Measurements from ENCODE around the gene MTM1. TPM values are rescaled to one million over a fixed set of nuclear protein-coding genes. Genes with fewer than 3 reads are reported as not detected.

MTM1 gene
- polyA plus RNA-seq, 2 of the 4 experiments (the other 2 are of a cell fraction) = 8.5 to 9.0 TPM

DNA sequence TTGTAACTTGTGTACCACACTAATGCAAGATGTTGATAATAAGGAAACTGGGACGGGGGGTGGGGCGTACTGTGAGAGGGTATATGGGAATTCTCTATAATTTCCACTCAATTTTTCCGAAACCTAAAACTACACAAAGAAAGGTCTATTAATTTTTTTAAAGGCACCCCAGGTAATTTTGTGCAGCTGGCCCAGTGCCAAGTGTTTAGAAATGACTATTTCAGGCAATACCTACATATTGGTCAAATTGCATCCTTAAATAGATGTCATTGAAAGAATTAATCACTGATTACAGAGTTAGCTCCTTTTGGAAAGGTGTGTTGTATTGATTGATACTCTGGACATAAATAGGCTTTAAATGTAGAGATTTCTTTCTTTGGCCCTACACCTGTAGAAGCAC is 114.7 kb downstream of the MTM1 start:
- DNase-seq (ENCODE audit: low read depth in 1 of 2, low spot score in 1 of 2) (no peak), ATAC-seq (no peak; a peak in 1 of 6 replicates), FAIRE-seq (no peak)
- no peak for TF ChIP-seq MAFK (IDR thresholded peaks at IDR 0.05; ENCODE audit: partially characterized antibody)
- TF ChIP-seq EHMT2 (IDR thresholded peaks at IDR 0.05; ENCODE audit: low read depth) = no peak
- TF ChIP-seq, protein P1, sequence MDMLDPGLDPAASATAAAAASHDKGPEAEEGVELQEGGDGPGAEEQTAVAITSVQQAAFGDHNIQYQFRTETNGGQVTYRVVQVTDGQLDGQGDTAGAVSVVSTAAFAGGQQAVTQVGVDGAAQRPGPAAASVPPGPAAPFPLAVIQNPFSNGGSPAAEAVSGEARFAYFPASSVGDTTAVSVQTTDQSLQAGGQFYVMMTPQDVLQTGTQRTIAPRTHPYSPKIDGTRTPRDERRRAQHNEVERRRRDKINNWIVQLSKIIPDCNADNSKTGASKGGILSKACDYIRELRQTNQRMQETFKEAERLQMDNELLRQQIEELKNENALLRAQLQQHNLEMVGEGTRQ (IDR thresholded peaks at IDR 0.05) = no peak
- TF ChIP-seq, protein P2, sequence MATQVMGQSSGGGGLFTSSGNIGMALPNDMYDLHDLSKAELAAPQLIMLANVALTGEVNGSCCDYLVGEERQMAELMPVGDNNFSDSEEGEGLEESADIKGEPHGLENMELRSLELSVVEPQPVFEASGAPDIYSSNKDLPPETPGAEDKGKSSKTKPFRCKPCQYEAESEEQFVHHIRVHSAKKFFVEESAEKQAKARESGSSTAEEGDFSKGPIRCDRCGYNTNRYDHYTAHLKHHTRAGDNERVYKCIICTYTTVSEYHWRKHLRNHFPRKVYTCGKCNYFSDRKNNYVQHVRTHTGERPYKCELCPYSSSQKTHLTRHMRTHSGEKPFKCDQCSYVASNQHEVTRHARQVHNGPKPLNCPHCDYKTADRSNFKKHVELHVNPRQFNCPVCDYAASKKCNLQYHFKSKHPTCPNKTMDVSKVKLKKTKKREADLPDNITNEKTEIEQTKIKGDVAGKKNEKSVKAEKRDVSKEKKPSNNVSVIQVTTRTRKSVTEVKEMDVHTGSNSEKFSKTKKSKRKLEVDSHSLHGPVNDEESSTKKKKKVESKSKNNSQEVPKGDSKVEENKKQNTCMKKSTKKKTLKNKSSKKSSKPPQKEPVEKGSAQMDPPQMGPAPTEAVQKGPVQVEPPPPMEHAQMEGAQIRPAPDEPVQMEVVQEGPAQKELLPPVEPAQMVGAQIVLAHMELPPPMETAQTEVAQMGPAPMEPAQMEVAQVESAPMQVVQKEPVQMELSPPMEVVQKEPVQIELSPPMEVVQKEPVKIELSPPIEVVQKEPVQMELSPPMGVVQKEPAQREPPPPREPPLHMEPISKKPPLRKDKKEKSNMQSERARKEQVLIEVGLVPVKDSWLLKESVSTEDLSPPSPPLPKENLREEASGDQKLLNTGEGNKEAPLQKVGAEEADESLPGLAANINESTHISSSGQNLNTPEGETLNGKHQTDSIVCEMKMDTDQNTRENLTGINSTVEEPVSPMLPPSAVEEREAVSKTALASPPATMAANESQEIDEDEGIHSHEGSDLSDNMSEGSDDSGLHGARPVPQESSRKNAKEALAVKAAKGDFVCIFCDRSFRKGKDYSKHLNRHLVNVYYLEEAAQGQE (IDR thresholded peaks at IDR 0.05) = no peak
- TF ChIP-seq, protein P3, sequence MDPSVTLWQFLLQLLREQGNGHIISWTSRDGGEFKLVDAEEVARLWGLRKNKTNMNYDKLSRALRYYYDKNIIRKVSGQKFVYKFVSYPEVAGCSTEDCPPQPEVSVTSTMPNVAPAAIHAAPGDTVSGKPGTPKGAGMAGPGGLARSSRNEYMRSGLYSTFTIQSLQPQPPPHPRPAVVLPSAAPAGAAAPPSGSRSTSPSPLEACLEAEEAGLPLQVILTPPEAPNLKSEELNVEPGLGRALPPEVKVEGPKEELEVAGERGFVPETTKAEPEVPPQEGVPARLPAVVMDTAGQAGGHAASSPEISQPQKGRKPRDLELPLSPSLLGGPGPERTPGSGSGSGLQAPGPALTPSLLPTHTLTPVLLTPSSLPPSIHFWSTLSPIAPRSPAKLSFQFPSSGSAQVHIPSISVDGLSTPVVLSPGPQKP (IDR thresholded peaks at IDR 0.05; ENCODE audit: low read depth, low read length) = no peak
- TF ChIP-seq NR3C1 (IDR thresholded peaks at IDR 0.05) = no peak
- TF ChIP-seq, protein P4, sequence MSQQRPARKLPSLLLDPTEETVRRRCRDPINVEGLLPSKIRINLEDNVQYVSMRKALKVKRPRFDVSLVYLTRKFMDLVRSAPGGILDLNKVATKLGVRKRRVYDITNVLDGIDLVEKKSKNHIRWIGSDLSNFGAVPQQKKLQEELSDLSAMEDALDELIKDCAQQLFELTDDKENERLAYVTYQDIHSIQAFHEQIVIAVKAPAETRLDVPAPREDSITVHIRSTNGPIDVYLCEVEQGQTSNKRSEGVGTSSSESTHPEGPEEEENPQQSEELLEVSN (IDR thresholded peaks at IDR 0.05; ENCODE audit: borderline replicate concordance, low read depth) = no peak
- TF ChIP-seq, protein P5, sequence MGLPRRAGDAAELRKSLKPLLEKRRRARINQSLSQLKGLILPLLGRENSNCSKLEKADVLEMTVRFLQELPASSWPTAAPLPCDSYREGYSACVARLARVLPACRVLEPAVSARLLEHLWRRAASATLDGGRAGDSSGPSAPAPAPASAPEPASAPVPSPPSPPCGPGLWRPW (IDR thresholded peaks at IDR 0.05) = no peak
- TF ChIP-seq, protein P6, sequence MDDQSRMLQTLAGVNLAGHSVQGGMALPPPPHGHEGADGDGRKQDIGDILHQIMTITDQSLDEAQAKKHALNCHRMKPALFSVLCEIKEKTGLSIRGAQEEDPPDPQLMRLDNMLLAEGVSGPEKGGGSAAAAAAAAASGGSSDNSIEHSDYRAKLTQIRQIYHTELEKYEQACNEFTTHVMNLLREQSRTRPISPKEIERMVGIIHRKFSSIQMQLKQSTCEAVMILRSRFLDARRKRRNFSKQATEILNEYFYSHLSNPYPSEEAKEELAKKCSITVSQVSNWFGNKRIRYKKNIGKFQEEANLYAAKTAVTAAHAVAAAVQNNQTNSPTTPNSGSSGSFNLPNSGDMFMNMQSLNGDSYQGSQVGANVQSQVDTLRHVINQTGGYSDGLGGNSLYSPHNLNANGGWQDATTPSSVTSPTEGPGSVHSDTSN (IDR thresholded peaks at IDR 0.05) = no peak
- WGBS (ENCODE audit: missing lambda C conversion rate) = 75% methylated on average over 3 of the region's 3 CpGs
- Histone ChIP-seq H3K4me3 (no peak overlapping the region), H3K4me1 (no peaks in the 10 kb centered on the region), H3K4me2 (no peak overlapping the region), H3K9me3 (no peaks in the 10 kb centered on the region), H3K27ac (no peak overlapping the region)
- CTCF ChIA-PET = interaction anchor here (0.9 to 3.1 kb wide), 21 partner anchors 9 to 733 kb away, joined by 3 to 32 read pairs (median 4); no protein-coding TSS in a partner anchor
- POLR2A ChIA-PET = interaction anchor here (1.1 kb wide), 1 partner anchor 10 kb away, joined by 5 read pairs; the partner anchor contains the start of gene MTMR1

DNA sequence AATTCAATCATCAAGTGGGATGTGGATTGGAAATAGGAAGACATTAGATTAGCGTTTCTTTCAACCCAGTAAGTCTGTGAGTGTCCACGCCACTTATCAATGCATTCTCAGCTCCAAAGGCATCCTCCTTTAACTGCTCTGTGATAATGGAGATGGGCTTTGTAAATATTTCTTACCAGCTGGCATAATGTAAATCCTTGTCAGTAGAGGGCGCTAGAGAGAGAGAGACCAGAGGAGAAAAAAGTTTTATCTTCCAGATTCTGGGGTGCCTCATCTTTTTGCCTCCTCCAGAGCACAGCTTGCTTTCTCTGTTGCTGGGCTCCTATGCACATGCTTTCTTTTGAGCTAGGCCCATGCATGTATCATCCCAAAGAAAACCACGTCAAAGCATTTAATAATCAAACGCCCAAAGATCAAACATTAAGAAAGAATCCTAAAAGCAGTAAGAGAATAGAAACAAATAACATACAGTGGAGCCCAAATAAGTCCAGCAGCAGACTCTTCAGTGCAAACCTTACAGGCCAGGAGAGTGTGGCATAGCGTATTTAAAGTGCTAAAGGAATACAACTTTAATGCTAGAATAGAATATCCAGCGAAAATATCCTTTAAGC is 115.2 kb downstream of the MTM1 start:
- H3K4me1 ChIP-seq = peaks cover 1% of the 10 kb centered on the region; the same call in 2 of the 3 replicates
- ChIA-PET CTCF (interaction anchor here (0.6 to 3.1 kb wide), 25 partner anchors 9 to 733 kb away, joined by 3 to 32 read pairs (median 4); no protein-coding TSS in a partner anchor), POLR2A (interaction anchor here (1.1 kb wide), 1 partner anchor 10 kb away, joined by 5 read pairs; the partner anchor contains the start of gene MTMR1)
- FAIRE-seq = peak; percentile 90
- ATAC-seq = peak; percentile 51 to 76; a peak in 4 of 6 replicates
- DNase-seq (ENCODE audit: low read depth in 1 of 2, low spot score in 1 of 2) = peak; percentile 35 to 50
- no peak overlapping the region for H3K4me2 ChIP-seq
- H3K27ac ChIP-seq = no peak overlapping the region
- TF ChIP-seq RAD21 (conservative IDR thresholded peaks at IDR 0.05 in 1 of 2, IDR thresholded peaks at IDR 0.05 in 1 of 2) (peak; percentile 27 to 44; a peak in 3 of 5 replicates), SMC3 (IDR thresholded peaks at IDR 0.05) (peak; percentile 32; the same call in 2 of the 3 replicates)
- TF ChIP-seq, protein P7, sequence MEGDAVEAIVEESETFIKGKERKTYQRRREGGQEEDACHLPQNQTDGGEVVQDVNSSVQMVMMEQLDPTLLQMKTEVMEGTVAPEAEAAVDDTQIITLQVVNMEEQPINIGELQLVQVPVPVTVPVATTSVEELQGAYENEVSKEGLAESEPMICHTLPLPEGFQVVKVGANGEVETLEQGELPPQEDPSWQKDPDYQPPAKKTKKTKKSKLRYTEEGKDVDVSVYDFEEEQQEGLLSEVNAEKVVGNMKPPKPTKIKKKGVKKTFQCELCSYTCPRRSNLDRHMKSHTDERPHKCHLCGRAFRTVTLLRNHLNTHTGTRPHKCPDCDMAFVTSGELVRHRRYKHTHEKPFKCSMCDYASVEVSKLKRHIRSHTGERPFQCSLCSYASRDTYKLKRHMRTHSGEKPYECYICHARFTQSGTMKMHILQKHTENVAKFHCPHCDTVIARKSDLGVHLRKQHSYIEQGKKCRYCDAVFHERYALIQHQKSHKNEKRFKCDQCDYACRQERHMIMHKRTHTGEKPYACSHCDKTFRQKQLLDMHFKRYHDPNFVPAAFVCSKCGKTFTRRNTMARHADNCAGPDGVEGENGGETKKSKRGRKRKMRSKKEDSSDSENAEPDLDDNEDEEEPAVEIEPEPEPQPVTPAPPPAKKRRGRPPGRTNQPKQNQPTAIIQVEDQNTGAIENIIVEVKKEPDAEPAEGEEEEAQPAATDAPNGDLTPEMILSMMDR (IDR thresholded peaks at IDR 0.05) = peak; percentile 59
- TF ChIP-seq, protein P8, sequence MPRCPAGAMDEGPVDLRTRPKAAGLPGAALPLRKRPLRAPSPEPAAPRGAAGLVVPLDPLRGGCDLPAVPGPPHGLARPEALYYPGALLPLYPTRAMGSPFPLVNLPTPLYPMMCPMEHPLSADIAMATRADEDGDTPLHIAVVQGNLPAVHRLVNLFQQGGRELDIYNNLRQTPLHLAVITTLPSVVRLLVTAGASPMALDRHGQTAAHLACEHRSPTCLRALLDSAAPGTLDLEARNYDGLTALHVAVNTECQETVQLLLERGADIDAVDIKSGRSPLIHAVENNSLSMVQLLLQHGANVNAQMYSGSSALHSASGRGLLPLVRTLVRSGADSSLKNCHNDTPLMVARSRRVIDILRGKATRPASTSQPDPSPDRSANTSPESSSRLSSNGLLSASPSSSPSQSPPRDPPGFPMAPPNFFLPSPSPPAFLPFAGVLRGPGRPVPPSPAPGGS (IDR thresholded peaks at IDR 0.05) = no peak
- WGBS (ENCODE audit: missing lambda C conversion rate) = 26% methylated on average over 7 of the region's 7 CpGs
- H3K4me3 ChIP-seq = no peak overlapping the region
- no peaks in the 10 kb centered on the region for H3K9me3 ChIP-seq

Measured in A549 (cell line).